Measurements from ENCODE around the gene MORC3.

- TF ChIP-seq CTCF (IDR thresholded peaks at IDR 0.05) (no peak), POLR2A (IDR thresholded peaks at IDR 0.05) (no peak)
Measured at GRCh38 chr21:36338975-36339374, 19.0 kb downstream of the MORC3 start.
